HG02642 (cell line): ENCODE measurements around the gene STYXL1.
"Not testable (repeated sequence)": the region's sequence is repeated elsewhere in the genome, so short reads cannot be mapped to it uniquely, and the experiment has no call there.

ENCODE experiments used
- ATAC-seq: cut with Tn5 transposase; IDR thresholded peaks from one replicate; pipeline ENCODE4 v1.9.1; 2021; ENCODE audit warnings: mild to moderate bottlenecking; ENCODE audit not compliant: unreplicated experiment, poor library complexity

The STYXL1 gene

DNA sequence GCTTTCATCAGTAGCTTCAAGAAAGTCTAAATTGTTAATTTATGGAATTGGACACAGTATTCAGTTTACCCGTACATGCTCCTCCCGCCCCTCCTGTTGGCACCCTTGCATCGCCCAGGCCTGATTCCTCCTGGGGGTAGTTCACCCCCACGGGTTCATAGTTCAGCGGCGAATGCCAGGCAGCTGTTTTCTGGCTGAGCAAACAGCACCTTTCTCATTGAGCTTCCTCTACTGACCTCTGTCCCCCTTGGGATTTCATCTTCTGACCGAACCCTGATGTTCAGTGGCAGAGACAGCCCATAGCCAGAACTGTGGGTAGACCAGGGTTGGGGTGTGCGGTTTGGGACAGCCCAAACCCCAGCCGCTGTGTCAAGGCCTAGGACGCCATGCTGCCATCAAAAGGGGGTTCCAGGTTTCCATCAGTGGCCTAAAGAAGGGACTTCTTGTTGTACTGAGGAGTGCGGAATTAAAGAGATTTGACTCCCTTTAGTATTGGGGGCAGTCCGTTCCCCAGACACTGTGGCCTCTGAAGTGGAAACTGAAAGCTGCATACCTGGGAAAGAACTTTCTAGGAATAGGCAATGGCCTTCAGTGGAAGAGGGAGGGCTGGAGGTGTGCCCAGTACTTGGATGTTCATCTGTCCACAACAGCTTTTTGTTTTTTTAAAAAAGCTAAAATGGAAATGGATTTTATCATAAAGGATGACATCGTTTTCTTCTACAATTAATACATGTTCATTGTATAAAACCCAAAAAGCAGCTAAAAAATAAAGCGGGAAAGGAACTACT is 19.1 kb upstream of the STYXL1 start:
- no peak for ATAC-seq

DNA sequence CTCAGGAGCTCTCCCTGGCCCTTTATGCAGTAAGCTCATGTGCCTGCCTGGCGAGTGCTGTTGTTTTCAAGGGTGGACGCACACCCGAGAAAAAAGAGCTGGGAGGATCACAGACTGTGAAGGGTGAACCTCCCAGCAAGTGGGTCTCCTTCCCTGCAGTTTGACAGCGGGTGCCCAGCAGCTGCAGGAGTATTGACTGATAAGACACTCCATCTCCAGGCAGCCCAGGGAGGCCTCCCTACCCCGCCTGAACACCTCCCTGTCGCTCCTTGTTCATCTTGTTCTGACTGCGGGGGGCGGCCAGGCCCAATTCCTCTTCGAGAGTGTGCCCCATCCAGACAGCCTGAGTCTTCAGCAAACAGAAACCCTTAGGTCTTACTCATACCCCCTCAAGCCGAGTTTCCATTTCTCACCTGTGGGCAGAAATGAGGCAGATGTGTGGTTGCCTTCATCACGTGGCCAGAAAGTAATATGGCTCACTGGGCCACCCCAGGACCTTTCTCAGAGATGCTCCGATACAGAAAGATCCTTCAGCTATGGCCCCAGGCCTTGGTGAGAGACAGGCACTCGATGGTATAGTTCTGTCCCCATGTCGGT is 17.3 kb upstream of the STYXL1 start:
- ATAC-seq: no peak

DNA sequence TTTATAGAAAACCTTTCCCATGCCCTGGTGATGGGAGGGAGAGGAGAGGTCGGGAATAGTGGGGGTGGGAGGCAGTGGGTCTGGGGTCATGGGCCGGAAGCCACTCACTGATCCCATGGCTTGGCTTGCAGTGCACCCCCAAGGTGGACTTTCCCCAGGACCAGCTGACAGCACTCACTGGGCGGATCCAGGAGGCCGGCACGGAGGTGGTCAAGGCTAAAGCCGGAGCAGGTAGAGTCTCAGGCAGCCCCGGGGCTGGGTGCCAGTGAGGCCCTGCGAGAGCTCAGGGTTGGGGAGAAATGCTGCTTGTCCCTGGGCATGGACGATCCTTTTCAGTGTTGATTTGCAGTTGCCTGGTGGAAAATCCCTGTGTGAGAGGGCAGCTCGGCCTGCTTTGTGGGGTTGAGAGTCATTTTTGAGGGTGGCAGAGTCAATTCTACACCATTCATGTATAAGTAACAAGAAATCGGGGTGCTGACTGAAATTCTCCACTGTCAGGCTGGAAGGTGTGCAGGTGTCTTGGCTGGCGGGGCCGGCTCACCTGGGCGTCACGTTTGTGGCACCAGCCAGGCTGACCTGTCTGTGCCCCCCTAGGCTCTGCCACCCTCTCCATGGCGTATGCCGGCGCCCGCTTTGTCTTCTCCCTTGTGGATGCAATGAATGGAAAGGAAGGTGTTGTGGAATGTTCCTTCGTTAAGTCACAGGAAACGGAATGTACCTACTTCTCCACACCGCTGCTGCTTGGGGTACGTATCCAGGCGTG is 16.6 kb upstream of the STYXL1 start:
- ATAC-seq: no peak

DNA sequence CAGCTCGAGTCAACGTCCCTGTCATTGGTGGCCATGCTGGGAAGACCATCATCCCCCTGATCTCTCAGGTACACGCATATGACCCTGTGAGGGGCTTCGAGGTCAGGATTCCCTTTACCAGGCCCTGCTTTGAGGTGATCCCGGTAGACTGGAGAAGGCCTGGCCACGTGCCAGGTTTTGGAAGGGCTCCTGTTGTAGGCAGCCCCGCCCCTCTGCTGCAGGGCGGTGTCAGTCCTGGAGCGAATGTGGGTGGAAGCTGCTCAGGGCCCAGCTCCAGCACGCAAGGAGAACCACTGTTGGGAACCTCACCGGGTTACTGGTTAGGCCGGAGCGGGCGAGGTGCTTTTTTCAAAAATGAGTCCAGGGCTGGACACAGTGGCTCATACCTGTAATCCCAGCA is 15.7 kb upstream of the STYXL1 start:
- no peak for ATAC-seq

DNA sequence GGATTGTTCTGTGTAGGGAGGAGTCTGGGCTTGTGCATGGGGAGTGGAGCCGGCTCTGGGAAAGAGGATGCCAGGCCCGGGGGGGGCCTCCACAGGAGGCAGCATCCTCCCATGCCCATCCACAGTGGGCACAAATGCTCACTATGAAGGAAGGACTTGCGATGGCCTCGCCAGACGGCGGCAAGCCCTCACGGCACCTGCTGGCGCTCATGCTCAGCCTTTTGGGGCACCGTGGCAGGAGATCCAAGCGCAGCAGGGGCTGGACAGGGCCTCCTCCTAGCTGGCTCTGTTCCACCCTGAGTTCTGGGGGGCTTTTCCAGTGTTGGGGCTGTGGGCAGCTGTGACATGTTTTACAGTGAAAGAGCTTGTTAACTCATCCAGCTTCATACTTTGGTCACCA is 15.3 kb upstream of the STYXL1 start:
- no peak for ATAC-seq

DNA sequence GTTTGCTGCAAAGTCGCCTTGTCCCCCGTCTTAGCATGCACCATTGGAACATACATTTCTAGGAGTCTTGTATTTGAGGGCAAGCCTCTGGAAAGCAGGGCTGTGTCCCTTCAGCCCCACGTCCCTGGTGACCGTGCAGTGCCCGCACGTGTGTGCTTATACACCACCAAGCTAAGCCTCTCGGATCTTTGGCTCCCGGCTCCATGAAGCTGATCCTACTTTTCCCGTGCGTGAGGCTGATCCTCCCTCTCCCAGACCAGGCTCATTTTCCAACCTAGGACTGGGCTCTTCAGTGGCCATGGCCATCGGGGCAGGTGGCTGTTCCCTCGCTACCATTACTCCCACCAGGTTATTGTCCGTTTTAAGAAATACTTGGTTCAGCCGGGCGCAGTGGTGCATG is 14.5 kb upstream of the STYXL1 start:
- no peak for ATAC-seq

DNA sequence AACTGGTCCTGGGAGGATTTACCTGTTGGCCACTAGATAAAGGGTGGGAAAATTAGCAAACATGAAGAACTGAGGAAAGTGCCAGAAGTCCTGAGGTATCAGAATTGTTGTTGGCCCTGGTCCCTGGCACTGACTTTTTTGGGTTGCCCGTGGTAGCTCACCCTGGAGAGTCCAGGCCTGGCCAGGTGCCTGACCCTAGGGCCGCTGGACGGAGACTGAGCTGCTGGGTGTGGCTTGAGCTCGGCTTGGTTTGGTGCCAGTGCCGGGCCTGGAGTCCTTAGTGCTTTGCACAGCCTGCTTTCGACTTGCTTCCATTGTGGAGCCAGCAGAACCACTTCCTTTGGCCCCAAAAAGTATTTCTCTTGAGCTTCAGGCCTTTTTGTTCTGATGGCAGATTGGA is 13.0 kb upstream of the STYXL1 start:
- ATAC-seq: no peak

DNA sequence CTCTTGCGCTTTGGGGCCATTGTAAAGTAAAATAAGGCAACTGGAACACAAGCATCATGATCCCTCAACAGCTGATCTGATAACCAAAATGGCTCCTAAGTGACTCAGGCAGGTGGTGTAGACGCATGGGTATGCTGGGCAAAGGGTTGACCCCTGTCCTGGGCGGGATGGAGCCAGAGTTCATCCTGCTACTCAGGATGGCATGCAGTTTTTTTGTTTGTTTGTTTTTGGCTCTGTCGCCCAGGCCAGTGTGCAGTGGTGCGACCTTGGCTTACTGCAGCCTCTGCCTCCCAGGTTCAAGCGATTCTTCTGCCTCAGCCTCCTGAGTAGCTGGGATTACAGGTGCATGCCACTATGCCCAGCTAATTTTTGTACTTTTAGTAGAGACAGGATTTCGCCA is 10.9 kb upstream of the STYXL1 start:
- ATAC-seq: not testable (repeated sequence)

DNA sequence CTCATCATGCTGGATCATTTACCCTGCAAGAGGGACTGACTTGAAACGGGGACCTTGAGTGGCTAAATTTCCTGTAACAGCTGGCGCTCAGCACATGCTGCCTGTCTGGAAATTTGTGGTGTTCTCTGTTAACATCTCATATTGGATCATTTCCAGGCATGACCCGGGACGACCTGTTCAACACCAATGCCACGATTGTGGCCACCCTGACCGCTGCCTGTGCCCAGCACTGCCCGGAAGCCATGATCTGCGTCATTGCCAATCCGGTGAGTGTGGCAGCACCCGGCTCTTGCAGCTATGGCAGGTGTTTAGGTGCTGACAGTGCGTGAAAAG is 10.0 kb upstream of the STYXL1 start:
- no peak for ATAC-seq

DNA sequence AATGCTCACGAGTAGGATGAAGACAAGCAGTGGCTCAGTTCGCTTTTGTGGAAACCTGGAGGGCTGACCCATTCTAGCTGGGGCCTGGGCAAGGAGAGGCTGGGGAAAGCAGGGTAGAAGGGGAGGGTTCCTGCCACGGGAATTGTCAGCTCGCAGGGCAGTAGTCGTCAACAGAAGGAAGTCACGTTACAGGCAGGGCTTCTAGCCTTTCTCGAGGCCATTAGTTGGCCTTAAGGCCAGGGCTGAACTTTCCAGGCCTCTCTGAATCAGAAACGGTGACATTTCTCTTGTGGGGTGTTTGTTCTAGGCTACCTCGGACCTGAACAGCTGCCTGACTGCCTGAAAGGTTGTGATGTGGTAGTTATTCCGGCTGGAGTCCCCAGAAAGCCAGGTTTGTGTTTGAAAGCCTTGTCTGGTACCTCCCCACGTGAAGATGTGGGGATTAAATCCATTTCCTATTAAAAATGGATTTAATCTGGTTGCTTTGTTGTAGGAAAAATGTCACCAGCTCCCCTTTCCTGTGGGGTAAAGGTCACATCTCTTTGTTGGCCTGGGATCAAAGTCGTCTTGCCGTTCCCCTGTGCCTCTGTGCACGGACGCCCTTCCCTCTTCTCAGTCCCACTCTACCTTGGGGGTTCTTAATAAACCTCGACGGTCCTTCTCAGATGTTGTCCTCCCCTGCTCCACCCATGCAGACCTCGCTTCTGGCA is 9.5 kb upstream of the STYXL1 start:
- ATAC-seq: no peak

DNA sequence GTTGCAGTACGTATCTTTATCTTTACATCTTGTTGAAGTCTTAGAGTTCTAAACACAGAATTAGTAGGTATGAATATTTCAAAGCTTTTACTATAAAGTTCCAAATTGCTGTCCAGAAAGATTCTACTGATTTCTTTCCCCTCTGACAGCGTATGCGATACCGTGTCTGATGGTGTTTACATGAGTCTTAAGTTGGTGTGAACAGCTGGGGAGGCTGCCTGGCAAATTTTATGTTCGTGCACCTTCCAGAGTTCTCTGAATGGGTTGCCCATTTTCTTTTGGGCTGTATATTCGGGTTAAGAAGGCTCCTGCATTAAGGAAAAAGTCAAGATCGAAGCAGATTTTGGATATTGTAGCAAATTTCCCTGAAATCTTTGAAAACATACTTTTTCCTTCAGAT is 8.4 kb upstream of the STYXL1 start:
- no peak for ATAC-seq

DNA sequence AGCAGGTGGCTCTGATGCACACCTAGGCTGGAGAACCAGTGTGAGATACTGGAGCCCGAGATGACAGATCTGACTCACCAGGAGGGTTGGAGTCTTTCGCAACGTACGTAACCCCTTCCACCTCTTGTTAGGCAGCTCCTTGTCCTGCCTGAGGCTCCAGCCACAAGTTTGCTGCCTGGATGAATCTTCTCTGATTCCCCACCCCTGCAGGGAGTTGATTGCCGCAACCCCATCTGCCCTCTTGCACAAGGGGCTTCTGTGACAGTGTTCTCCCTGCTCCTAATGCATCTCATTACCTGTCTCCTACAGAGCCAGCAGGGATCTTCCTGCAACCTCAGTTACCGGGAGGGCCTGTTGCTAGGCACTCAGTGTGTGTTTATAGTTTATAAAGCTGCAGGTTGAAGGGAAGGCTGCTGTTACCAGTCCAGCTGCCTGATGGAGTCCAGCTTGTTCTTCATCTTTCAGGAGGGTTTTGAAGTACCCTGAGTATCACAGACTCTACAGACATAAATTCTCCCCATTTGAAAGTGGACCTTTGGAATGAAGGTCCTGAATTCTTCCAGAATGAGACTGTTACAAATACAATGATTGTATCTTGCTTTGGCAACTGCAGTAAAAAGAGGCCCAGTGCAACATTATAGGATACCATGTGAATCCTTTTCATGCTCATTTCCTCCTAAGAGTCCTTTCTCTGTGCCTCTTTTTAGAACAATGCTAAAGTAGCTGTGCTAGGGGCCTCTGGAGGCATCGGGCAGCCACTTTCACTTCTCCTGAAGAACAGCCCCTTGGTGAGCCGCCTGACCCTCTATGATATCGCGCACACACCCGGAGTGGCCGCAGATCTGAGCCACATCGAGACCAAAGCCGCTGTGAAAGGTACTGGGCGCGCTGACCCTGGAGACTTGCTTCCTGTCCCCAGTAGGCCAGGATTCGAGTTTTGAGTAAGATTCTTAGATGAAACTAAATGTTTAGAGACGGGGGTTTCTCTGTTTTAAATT is 6.6 kb upstream of the STYXL1 start:
- ATAC-seq: no peak

DNA sequence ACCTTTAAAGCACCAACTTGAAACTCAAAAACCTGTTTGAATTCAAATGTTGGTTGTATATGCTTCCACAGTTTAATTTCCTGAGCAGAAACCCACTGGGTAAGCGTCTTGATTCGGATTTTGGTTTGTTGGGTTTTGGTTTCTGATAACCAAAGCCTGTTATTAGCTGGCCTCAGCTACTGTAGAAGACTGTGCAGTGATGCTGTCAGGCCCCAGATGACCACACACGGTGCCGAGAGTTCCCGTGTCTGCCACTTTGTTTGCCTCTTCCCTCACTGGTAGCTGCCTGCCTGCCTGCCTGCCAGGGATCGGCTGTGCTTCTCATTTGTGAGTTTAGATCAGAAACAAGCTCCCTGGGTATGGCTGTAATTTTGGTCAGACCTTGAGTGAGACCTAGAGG is 5.7 kb upstream of the STYXL1 start:
- ATAC-seq: no peak

DNA sequence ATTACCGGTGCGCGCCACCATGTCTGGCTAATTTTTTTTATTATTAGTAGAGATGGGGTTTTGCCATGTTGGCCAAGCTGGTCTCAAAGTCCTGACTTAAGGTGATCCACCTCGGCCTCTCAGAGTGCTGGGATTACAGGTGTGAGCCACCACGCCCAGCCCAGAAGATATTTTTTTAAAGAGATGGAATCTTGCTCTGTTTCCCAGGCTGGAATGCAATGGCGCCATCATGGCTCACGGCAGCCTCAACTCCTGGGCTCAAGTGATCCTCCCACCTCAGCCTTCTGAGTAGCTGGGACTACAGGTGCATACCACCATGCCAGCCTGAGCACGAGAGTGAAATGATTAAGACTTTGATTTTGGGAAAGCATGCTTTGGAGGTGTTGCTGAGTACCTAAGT is 4.9 kb upstream of the STYXL1 start:
- ATAC-seq: not testable (repeated sequence)

DNA sequence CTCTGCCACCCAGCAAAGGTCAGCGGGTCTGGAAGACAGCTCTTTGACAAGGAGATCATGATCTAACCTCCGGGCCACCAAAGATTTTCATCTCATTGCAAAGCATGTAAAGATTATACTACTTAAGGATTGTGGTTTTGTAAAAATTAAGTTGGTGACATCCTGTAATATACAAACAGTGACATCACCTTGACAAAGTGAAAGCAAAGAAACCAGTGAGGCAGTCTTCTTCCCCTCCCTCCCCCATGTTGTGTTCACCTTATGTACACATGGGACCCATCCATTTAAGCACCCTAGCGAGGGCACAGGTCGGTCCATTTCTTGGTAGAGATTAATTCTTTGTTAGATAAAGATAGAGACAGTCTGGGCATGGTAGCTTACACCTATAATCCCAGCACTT is 4.0 kb upstream of the STYXL1 start:
- no peak for ATAC-seq

DNA sequence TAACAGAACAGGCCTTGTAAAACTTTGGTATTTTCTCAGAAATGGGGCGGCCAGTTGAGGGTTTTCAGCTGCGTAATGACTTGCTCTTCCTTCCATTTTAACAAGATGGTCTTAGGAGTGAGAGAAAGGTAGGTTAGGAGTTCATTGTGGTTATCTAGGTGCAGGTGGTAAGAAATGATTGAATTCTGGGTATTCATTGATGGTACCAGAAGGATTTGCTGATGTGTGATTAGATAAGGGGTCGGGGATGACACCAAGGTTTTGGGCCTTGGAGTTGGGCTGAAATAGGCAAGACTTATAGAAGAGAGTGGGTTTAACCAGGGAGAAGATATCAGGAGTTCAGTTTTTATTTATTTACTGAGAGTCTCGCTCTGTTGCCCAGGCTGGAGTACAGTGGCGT is 2.7 kb upstream of the STYXL1 start:
- ATAC-seq: no peak

DNA sequence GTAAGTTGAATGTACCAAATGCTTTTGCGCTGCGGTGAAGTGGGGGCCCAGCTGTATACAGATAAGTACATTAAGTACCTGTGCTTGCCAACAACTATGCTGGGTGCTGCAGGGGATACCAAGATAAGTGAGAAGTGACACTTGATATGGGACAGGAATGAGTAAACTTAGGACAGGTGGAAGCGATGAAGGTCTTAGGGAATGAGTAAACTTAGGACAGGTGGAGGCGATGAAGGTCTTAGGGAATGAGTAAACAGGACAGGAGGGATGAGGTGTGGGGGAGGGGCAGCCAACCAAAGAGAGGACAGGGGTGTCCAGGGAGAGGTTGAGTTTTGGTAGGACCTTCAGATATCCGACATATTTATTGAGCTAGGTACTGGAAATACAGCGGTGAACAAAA is 1.5 kb upstream of the STYXL1 start:
- no peak for ATAC-seq

DNA sequence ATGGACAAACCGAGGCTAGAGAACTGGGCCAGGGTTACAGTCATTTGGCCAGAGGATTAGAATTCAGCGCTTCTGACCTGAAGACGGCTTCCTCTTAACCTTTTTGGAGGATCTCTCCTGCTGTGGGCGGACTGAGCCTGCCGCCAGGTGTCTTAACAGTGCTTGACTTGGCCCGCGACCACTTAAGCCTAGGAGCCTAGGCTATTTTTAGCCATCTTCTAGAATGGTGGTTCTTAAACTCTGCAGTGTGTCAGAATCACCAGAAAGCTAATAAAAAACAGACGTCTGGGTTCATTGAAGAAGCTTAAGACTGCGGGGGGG is 828 bp upstream of the STYXL1 start:
- peak; percentile 4 for ATAC-seq

DNA sequence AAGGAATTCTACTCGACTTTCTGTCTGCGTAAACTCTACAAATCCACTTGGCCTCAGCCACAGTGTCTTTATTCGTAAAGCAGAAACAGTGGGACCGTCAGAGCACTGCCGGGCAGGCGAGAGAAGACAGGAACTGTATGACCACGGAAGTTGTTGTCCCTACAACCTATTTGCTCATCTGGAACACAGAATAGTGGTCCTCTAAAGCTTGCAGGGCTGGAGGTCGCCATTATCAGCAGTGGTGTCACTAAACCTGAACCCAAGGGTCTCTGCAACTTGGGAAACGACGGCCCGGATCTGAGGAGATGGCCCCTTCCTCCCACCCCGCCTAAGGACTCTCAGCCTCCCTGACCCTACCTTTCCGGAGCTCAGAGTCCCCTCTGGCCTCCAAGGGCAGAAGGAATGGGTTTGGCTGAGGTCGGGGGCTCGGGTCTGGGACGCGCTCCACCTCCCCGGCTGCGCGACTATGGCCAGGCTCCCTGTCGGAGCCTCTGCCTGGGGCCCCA is 442 bp downstream of the STYXL1 start:
- ATAC-seq: no peak

DNA sequence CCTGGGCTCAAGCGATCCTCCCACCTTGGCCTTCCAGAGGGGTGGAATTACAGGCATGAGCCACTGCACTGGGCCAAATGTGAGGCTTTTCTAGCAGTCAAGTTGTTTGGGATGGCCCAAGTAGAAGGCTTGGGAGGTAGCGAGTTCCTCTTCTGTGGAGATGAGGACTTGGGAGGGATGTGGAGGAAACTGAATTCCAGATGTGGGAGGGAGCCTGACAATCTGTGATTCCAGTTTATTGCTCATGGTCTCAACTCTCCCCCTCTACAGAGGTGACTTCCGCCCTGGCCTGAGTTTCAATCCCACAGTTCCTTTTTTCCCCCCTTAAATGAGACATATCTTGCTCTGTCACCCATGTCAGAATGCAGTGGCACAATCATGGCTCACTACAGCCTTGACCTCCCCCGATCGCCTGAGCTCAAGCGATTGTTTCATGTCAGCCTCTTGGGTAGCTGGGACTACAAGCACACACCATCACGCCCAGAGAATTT is 3.4 kb downstream of the STYXL1 start:
- ATAC-seq: no peak
